HepG2 (cell line): ENCODE results near the gene POLR1C. TPM values are rescaled to one million over a fixed set of nuclear protein-coding genes. Genes with fewer than 3 reads are reported as not detected.
"Not testable (repeated sequence)": the region's sequence is repeated elsewhere in the genome, so short reads cannot be mapped to it uniquely, and the experiment has no call there.

Source experiments
- ATAC-seq: fragments of 200-7000 bp; cut with Tn5 transposase; 3 replicates; pipeline ENCODE4 v1.9.1; 2020; ENCODE audit warnings: mild to moderate bottlenecking, moderate library complexity
- BruUV-seq: library from RNA; stranded (reverse); fragments of 400-500 nt; replicated peaks from 2 replicates; lab custom pipeline; 2021; lab: Mats Ljungman, UMichigan
- CTCF ChIA-PET: fragments of 300-600 bp; formaldehyde crosslinking; extraction: SDS; loops from one replicate; lab custom pipeline; 2021; ENCODE audit warnings: low total read pairs, inconsistent platforms, low intra/inter-chr PET ratio; lab: Yijun Ruan, JAX
- POLR2A ChIA-PET: fragments of 350-600 bp; sonication (Branson Sonifier 250); formaldehyde crosslinking; loops from one replicate; lab custom pipeline; 2020; ENCODE audit warnings: antibody characterized with exemption, inconsistent platforms; lab: Yijun Ruan, JAX
- DNase-seq: peaks from one replicate; pipeline ENCODE4 v3.0.0-alpha.2; 2015; ENCODE audit warnings: low spot score
- FAIRE-seq: peaks from 3 replicates; lab custom pipeline; 2011; peaks lifted over from hg19 to GRCh38; lab: Jason Lieb, UNC
- H2AFZ ChIP-seq: one replicate; pipeline ENCODE4 v1.6.1; 2011; ENCODE audit warnings: low read length, inconsistent platforms
- H3K27ac ChIP-seq: fragments of 300-600 bp; 3 replicates; pipeline ENCODE4 v1.8.0; 2011; ENCODE audit warnings: mixed run types, mild to moderate bottlenecking, mixed read lengths, low read length, inconsistent platforms; ENCODE audit not compliant: insufficient read depth; ENCODE audit errors: extremely low read length
- H3K27me3 ChIP-seq, 2 experiments: fragments of 200-600 bp in 1 of 2; 2 replicates in 1 of 2; 3 replicates in 1 of 2; pipeline versions ENCODE4 v1.6.0 to v1.8.0; 2011; ENCODE audit warnings: low read length in 2 of 2, mild to moderate bottlenecking in 2 of 2, moderate library complexity in 2 of 2, inconsistent platforms in 1 of 2; ENCODE audit not compliant: insufficient read depth in 2 of 2, control insufficient read depth in 1 of 2
- H3K36me3 ChIP-seq, 2 experiments: fragments of 200-600 bp in 1 of 2; replicated peaks in 1 of 2; 2 replicates in 1 of 2; 3 replicates in 1 of 2; pipeline versions ENCODE4 v1.5.1 to v1.8.0; 2011; ENCODE audit warnings: low read length in 2 of 2, inconsistent platforms in 1 of 2; ENCODE audit not compliant: insufficient read depth in 2 of 2, control insufficient read depth in 1 of 2
- H3K4me1 ChIP-seq: 2 replicates; pipeline ENCODE4 v1.5.1; 2012; ENCODE audit warnings: low read length, inconsistent platforms; ENCODE audit not compliant: insufficient read depth
- H3K4me2 ChIP-seq: 2 replicates; pipeline ENCODE4 v1.6.0; 2011; ENCODE audit warnings: low read depth, low read length, inconsistent platforms
- H3K4me3 ChIP-seq, 3 experiments: fragments of 200-600 bp in 1 of 3; sonication (generic), shearing (Covaris generic) in 1 of 3; replicated peaks in 1 of 3; 2 replicates each; pipeline ENCODE4 v1.5.1; 2011 to 2016; ENCODE audit warnings: low read length in 3 of 3, inconsistent platforms in 2 of 3, low read depth in 2 of 3, mild to moderate bottlenecking in 2 of 3, control low read depth in 1 of 3, mixed read lengths in 1 of 3; ENCODE audit not compliant: insufficient read depth in 1 of 3
- H3K79me2 ChIP-seq: one replicate; pipeline ENCODE4 v1.6.1; 2011; ENCODE audit warnings: low read length, inconsistent platforms; ENCODE audit not compliant: insufficient read depth
- H3K9ac ChIP-seq: 2 replicates; pipeline ENCODE4 v1.6.0; 2011; ENCODE audit warnings: mild to moderate bottlenecking, low read depth, low read length, inconsistent platforms; ENCODE audit not compliant: insufficient read depth
- H3K9me3 ChIP-seq: 2 replicates; pipeline ENCODE4 v1.5.1; 2012; ENCODE audit warnings: mild to moderate bottlenecking, low read length
- H4K20me1 ChIP-seq: 2 replicates; pipeline ENCODE4 v1.6.0; 2011; ENCODE audit warnings: inconsistent platforms, mild to moderate bottlenecking, low read length, moderate library complexity; ENCODE audit not compliant: insufficient read depth
- AGO2 ChIP-seq: fragments of 200-400 bp; formaldehyde crosslinking; optimal IDR thresholded peaks from 2 replicates; pipeline ENCODE3; 2017; ENCODE audit warnings: mild to moderate bottlenecking, low read depth, low read length, moderate library complexity
- PAX8 ChIP-seq: sonication (generic); formaldehyde crosslinking; IDR thresholded peaks from 2 replicates; pipeline ENCODE4 v1.8.0; 2022; ENCODE audit warnings: mild to moderate bottlenecking, missing genetic modification reagents, borderline replicate concordance
- ZNF121 ChIP-seq: sonication (generic); formaldehyde crosslinking; IDR thresholded peaks from 2 replicates; pipeline ENCODE4 v1.5.0; 2020; ENCODE audit warnings: mild to moderate bottlenecking, missing genetic modification reagents
- WGBS: methylation state at CpG from one replicate; pipeline ENCODE4 v1.1.6; 2017; ENCODE audit warnings: low lambda C conversion rate; 5-methylcytosine and 5-hydroxymethylcytosine counted together
- in situ Hi-C: cut with HindIII; loops from 2 replicates; pipeline ENCODE4 v1.10.0; 2017; ENCODE audit warnings: low pct_unique_long_range_greater_than_20kb; ENCODE audit not compliant: extremely low pct_ligation_motif_present
- intact Hi-C: fragments of 100-400 bp; cut with micrococcal nuclease; formaldehyde crosslinking; loops from one replicate; pipeline ENCODE4 v1.10.0; 2022; ENCODE audit not compliant: unreplicated experiment
- polyA plus RNA-seq, 8 experiments: library from polyadenylated mRNA; depleted of rRNA in 3 of 8; stranded (reverse) in 7 of 8; unstranded in 1 of 8; fragments of >200 nt; fragmentation: Illumina TruSeq in 4 of 8; extraction: Trizol in 4 of 8; gene quantifications; 2 replicates each; pipeline versions ENCODE4 v1.2.1 to v1.2.3, GENCODE V29; 2011 to 2016; ENCODE audit warnings: low read depth in 4 of 8, missing spikeins in 1 of 8, mixed read lengths in 1 of 8; ENCODE audit not compliant: insufficient read depth in 1 of 8
- total RNA-seq, 5 experiments: library from RNA; depleted of rRNA; stranded (reverse); fragments of >200 nt; fragmentation: Illumina TruSeq; extraction: Trizol; gene quantifications; 2 replicates each; pipeline ENCODE4 v1.2.3, GENCODE V29; 2016; ENCODE audit warnings: low read depth in 1 of 5

Gene POLR1C
- total and polyA plus RNA-seq, 2 of the 13 experiments (the other 11 are each of a cell fraction or from before 2014, with no cell fraction given), result 62.6 to 72.2 TPM

DNA sequence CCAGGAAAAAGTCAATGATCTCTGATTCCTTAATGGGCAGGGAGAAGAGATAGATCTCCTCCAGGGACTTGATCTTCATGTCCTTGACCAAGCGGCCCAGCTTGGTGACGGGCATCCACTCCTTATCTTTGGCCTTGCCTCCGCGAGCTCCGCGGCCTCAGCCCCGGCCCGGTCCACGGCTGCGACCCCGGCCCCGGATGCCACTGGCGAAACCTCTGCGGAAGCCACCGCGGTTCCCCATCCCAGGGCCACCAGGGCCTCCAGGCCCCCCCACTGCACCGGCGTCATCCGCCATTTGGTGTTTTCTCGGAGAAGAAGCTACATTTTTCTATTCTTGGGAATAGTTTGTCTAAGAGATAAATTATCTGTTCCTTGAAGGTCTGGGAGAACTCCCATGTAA lies 22.5 kb downstream of the POLR1C start:
- BruUV-seq, in situ Hi-C loops, FAIRE-seq: not testable (repeated sequence)

DNA sequence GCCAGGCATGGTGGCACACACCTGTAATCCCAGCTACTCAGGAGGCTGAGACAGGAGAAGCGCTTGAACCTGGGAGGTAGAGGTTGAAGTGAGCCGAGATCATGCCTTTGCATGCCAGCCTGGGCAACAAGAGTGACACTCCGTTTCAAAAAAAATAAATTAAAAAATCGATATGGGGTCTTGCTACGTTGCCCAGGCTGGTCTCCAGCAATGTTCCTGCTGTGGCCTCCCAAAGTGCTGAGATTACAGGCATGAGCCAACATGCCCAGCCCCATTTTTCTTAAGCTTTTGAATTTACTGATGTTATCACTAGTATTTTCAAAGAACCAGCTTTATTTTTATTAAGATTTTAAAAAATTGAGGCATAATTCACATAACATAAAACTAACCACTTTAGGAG lies 23.6 kb downstream of the POLR1C start:
- no peak overlapping the region for H2AFZ ChIP-seq
- no peaks in the 10 kb centered on the region for H4K20me1 ChIP-seq
- DNase-seq, result no peak
- H3K27me3 ChIP-seq, result no peaks in the 10 kb centered on the region
- no TSS peak for BruUV-seq
- peaks cover 12 to 67% of the 10 kb centered on the region in 2 experiments for H3K36me3 ChIP-seq
- 94% methylated on average over 5 of the region's 5 CpGs for WGBS
- no peak overlapping the region for H3K27ac ChIP-seq
- no peaks in the 10 kb centered on the region for H3K9me3 ChIP-seq
- CTCF ChIA-PET, result no interaction called here
- no peak for TF ChIP-seq PAX8 (CRISPR knock-in tag)
- TF ChIP-seq ZNF121 (CRISPR knock-in tag), result peak; percentile 79
- H3K4me3 ChIP-seq, result no peak overlapping the region
- no peaks in the 10 kb centered on the region for H3K4me1 ChIP-seq
- in situ Hi-C loops, result no loop called here
- H3K79me2 ChIP-seq, result no peaks in the 10 kb centered on the region
- H3K9ac ChIP-seq, result no peak overlapping the region
- no peak for FAIRE-seq
- no peak for ATAC-seq
- intact Hi-C loops, result no loop called here
- POLR2A ChIA-PET, result no interaction called here
- H3K4me2 ChIP-seq, result no peak overlapping the region

More for the DNA sequence above, 22.5 kb downstream of the POLR1C start:
- 98% methylated on average over 18 of the region's 20 CpGs for WGBS
- H3K4me1 ChIP-seq, H3K79me2 ChIP-seq, H3K9ac ChIP-seq, H3K9me3 ChIP-seq, H4K20me1 ChIP-seq, H3K4me2 ChIP-seq, H2AFZ ChIP-seq, H3K27me3 ChIP-seq, POLR2A ChIA-PET, H3K4me3 ChIP-seq, DNase-seq, H3K27ac ChIP-seq, intact Hi-C loops, ATAC-seq, CTCF ChIA-PET: not testable (repeated sequence)
- TF ChIP-seq AGO2, result peak; percentile 26
- H3K36me3 ChIP-seq, result peaks cover 10 to 65% of the 10 kb centered on the region in 2 experiments
